Right atrium auricular region (tissue), 2 donors: ENCODE data around the gene WDR27. TPM values are rescaled to one million over a fixed set of nuclear protein-coding genes. Genes with fewer than 3 reads are reported as not detected.

Experiments
- DNase-seq: peaks from one replicate; pipeline ENCODE4 v3.0.0-alpha.2; 2019; ENCODE audit warnings: low spot score
- H3K27ac ChIP-seq, 2 donors: fragments of 200-600 bp; sonication (generic); 1 replicate in 1 of 2; 2 replicates in 1 of 2; pipeline ENCODE4 v1.5.1; 2016 to 2019
- H3K27me3 ChIP-seq, 2 donors: fragments of 200-600 bp; sonication (generic); one replicate each; pipeline versions ENCODE4 v1.5.1 to v1.6.0; 2017 to 2019
- H3K36me3 ChIP-seq: fragments of 200-600 bp; sonication (generic); one replicate; pipeline ENCODE4 v1.5.1; 2016
- H3K4me1 ChIP-seq, 2 donors: fragments of 200-600 bp; sonication (generic); one replicate each; pipeline versions ENCODE4 v1.5.1 to v1.6.0; 2017 to 2019
- H3K4me3 ChIP-seq, 2 donors: fragments of 200-600 bp; sonication (generic); 1 replicate in 1 of 2; 2 replicates in 1 of 2; pipeline ENCODE4 v1.5.1; 2017 to 2019; ENCODE audit warnings: mild to moderate bottlenecking in 1 of 2, moderate library complexity in 1 of 2
- H3K9me3 ChIP-seq, 2 donors: fragments of 200-600 bp; sonication (generic); one replicate each; pipeline ENCODE4 v1.5.1; 2019
- total RNA-seq, 2 donors: library from RNA; depleted of rRNA; stranded (reverse); fragments of >200 nt; gene quantifications; one replicate each; pipeline ENCODE4 v1.1.0, GENCODE V29; 2016
- TF ChIP-seq, protein P1 (sequence below), 2 donors: fragments of 200-600 bp; sonication (generic); IDR thresholded peaks; one replicate each; pipeline ENCODE4 v1.5.1; 2019; ENCODE audit warnings: antibody characterized with exemption in 2 of 2

WDR27 gene
- total RNA-seq, 2 donors from 2014 or later, result 3.5 to 4.7 TPM

DNA sequence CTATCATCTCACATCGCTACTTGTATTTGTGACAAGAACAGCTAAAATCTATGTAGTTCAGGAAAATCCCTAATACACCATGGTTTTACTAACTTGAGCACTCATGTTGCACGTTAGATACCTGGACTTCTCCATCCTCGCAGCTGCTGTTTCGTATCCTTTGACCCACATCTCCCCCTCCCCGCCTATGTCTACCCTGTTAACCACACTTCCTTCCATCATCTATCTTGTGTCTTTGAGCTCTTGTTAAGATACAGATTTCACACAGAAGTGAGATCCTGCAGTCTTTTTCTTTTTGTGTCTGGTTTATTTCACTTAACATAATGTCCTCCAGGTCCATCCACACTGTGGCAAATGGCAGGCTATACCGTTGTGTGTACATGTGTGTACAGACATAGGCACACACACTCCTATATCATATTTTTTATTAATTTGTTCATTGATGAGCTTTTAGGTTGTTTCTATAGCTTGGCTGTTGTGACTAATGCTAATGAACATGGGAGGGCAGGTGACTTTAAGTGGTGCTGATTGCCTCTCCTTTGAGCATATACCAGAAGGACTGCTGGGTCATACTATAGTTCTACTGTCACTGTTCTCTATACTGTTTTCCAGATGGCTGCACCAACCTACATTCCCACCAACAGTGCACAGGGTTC lies 117.8 kb downstream of the WDR27 start:
- H3K27me3 ChIP-seq, result no peaks in the 10 kb centered on the region
- no peak overlapping the region for H3K4me3 ChIP-seq
- H3K4me1 ChIP-seq, result no peaks in the 10 kb centered on the region
- TF ChIP-seq, protein P1, sequence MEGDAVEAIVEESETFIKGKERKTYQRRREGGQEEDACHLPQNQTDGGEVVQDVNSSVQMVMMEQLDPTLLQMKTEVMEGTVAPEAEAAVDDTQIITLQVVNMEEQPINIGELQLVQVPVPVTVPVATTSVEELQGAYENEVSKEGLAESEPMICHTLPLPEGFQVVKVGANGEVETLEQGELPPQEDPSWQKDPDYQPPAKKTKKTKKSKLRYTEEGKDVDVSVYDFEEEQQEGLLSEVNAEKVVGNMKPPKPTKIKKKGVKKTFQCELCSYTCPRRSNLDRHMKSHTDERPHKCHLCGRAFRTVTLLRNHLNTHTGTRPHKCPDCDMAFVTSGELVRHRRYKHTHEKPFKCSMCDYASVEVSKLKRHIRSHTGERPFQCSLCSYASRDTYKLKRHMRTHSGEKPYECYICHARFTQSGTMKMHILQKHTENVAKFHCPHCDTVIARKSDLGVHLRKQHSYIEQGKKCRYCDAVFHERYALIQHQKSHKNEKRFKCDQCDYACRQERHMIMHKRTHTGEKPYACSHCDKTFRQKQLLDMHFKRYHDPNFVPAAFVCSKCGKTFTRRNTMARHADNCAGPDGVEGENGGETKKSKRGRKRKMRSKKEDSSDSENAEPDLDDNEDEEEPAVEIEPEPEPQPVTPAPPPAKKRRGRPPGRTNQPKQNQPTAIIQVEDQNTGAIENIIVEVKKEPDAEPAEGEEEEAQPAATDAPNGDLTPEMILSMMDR (IDR thresholded peaks at IDR 0.05), result no peak
- H3K9me3 ChIP-seq, result no peaks in the 10 kb centered on the region
- H3K27ac ChIP-seq, result no peak overlapping the region
- no peaks in the 10 kb centered on the region for H3K36me3 ChIP-seq
- DNase-seq, result no peak

DNA sequence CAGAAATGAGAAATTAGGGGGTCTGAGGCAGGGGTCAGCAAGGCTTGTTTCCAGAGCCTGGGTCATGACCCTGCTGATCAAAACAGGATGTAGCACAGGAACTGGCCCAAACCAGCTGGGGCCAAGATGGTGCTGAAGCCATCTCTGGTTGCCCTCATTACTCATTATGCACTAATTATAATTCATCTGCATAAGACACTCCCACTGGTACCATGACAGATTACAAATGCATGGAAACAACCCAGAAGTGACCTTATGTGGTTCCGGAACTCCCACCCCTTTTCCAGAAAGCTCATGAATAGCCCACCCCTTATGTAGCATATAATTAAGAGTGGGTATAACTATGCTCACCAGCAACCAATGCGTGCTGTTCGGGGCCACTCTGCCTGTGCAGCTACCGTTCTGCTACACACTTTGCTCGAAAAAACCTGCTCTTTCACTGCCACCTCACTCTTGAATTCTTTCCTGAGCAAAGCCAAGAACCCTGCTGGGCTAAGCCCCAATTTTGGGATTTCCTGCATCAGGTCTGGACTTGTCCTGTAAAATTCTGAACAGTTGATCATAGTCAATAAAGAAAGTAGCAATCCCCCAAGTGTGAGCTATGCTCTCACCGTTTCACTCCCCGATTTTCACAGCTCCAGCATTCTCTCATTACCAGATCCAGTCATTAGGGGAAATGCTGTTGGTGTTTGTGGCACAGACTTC lies 122.3 kb downstream of the WDR27 start:
- Histone ChIP-seq H3K27me3 (no peaks in the 10 kb centered on the region), H3K4me3 (no peak overlapping the region), H3K9me3 (no peaks in the 10 kb centered on the region), H3K4me1 (no peaks in the 10 kb centered on the region), H3K36me3 (no peaks in the 10 kb centered on the region), H3K27ac (no peak overlapping the region)
- DNase-seq, result no peak
- TF ChIP-seq, protein P1 (IDR thresholded peaks at IDR 0.05), result no peak

DNA sequence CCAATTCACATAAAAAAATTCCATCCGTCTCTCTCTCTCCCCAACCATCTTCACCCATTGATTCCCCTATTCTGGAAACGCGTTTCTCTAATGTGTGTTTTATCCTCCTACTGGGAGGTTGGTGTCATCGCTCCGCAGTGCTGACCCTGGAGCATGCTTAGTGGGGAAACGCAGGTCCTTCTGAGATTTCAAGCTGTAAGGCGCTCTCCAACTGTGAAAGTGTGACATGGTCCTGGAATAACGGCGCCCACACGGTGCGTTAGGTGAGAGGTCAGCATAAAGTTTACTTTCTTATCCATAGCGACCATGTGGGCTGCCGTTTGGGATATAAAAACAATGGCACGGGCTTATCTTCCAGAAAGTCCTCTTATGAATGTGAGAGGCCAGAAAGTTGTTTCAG lies 123.9 kb downstream of the WDR27 start:
- H3K27me3 ChIP-seq, result no peaks in the 10 kb centered on the region
- TF ChIP-seq, protein P1 (IDR thresholded peaks at IDR 0.05), result no peak
- DNase-seq, result no peak
- no peaks in the 10 kb centered on the region for H3K9me3 ChIP-seq
- H3K4me3 ChIP-seq, result peak overlapping the region in 1 of 2 donors; percentile 16
- H3K36me3 ChIP-seq, result no peaks in the 10 kb centered on the region
- no peaks in the 10 kb centered on the region for H3K4me1 ChIP-seq
- H3K27ac ChIP-seq, result no peak overlapping the region

DNA sequence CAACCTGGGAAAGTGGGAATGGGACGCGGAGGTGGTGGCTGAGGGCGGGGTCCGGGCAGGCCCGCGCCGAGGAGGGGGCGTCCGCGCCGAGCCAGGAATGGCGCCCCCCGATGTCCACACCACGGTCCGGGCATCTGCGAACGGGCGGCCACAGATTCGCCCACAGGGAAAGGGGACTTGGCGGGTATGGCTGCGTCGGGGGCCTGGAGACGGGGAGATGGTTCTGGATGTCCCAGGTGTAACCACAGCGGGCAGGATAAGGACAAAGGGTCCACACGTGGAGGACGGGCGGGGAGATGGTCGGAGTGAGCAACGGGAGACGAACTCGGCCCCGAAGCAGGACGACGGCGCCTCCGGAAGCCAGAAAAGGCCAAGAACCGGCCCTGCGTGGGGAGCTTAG lies 124.6 kb downstream of the WDR27 start:
- Histone ChIP-seq H3K4me3 (peak overlapping the region in 1 of 2 donors; percentile 16), H3K4me1 (no peaks in the 10 kb centered on the region), H3K27ac (no peak overlapping the region), H3K36me3 (no peaks in the 10 kb centered on the region), H3K9me3 (no peaks in the 10 kb centered on the region), H3K27me3 (no peaks in the 10 kb centered on the region)
- no peak for DNase-seq
- TF ChIP-seq, protein P1 (IDR thresholded peaks at IDR 0.05), result no peak

DNA sequence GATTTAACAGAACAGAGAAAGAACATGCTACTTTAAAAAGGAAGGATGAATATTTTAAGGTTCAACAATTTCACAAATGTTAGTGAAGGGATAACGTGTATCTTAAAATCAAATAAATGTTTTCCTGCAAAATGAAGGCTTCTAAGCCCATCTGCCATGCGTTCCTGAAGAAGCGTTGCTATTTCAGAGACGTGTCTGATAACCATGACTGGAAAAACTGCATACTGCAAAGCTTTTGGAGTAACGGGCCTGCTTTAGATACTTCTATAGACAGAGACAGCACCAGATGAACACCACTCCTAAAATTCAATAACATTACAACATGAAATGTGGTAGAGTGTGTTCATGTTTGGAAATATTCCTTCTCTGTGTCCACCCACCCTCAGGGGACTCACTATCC lies 126.0 kb downstream of the WDR27 start:
- TF ChIP-seq, protein P1 (IDR thresholded peaks at IDR 0.05), result no peak
- Histone ChIP-seq H3K4me3 (no peak overlapping the region), H3K27me3 (no peaks in the 10 kb centered on the region), H3K9me3 (no peaks in the 10 kb centered on the region), H3K4me1 (no peaks in the 10 kb centered on the region), H3K27ac (no peak overlapping the region), H3K36me3 (no peaks in the 10 kb centered on the region)
- DNase-seq, result no peak
